ENCODE data around the gene CTTN. TPM values are rescaled to one million over a fixed set of nuclear protein-coding genes. Genes with fewer than 3 reads are reported as not detected.

Gene CTTN
- total RNA-seq, 1 experiment from 2014 or later = 533 TPM

- intact Hi-C loops (cut with micrococcal nuclease; ENCODE audit: unreplicated experiment) = no loop called here
- Histone ChIP-seq H3K4me3 (no peak overlapping the region), H3K9me3 (ENCODE audit: insufficient read depth, low read depth) (no peaks in the 10 kb centered on the region), H3K27me3 (ENCODE audit: insufficient read depth, low read depth) (no peaks in the 10 kb centered on the region), H3K4me1 (replicated peaks; ENCODE audit: insufficient read depth) (no peaks in the 10 kb centered on the region), H2AFZ (no peak overlapping the region), H3K79me2 (ENCODE audit: low read depth) (no peaks in the 10 kb centered on the region), H3F3A (ENCODE audit: insufficient read depth, low read depth) (peaks cover 8% of the 10 kb centered on the region; the same call in 1 of the 2 replicates), H3K36me3 (ENCODE audit: low read depth) (no peaks in the 10 kb centered on the region), H3K27ac (no peak overlapping the region), H4K20me1 (ENCODE audit: insufficient read depth) (no peaks in the 10 kb centered on the region), H3K9me2 (ENCODE audit: insufficient read depth) (no peaks in the 10 kb centered on the region), H3K4me2 (no peak overlapping the region)
- CTCF ChIA-PET = interaction anchor here (0.7 to 0.8 kb wide), 3 partner anchors 12 to 127 kb away, joined by 3 to 7 read pairs (median 4); no protein-coding TSS in a partner anchor
- no peak for DNase-seq
- no TSS peak for BruUV-seq (replicated peaks)
- TF ChIP-seq EZH2 (IDR thresholded peaks at IDR 0.05; ENCODE audit: low read depth) = no peak
- TF ChIP-seq CTCF (conservative IDR thresholded peaks at IDR 0.05) = no peak; the same call in 1 of the 2 replicates
- POLR2A ChIA-PET (ENCODE audit: unreplicated experiment) = interaction anchor here (0.6 kb wide), 1 partner anchor 82 kb away, joined by 9 read pairs; no protein-coding TSS in a partner anchor
Observed at GRCh38 chr11:70471254-70471653, 72.9 kb downstream of the CTTN start.

- Histone ChIP-seq H3K36me3 (ENCODE audit: low read depth) (no peaks in the 10 kb centered on the region), H3K4me3 (no peak overlapping the region), H3K4me1 (replicated peaks; ENCODE audit: insufficient read depth) (no peaks in the 10 kb centered on the region), H3K9me2 (ENCODE audit: insufficient read depth) (no peaks in the 10 kb centered on the region), H3K79me2 (ENCODE audit: low read depth) (no peaks in the 10 kb centered on the region), H3K27ac (no peak overlapping the region), H3K4me2 (no peak overlapping the region), H3K9me3 (ENCODE audit: insufficient read depth, low read depth) (no peaks in the 10 kb centered on the region), H4K20me1 (ENCODE audit: insufficient read depth) (no peaks in the 10 kb centered on the region), H2AFZ (no peak overlapping the region), H3K27me3 (ENCODE audit: insufficient read depth, low read depth) (no peaks in the 10 kb centered on the region), H3F3A (ENCODE audit: insufficient read depth, low read depth) (peaks cover 8% of the 10 kb centered on the region; the same call in 1 of the 2 replicates)
- ChIA-PET POLR2A (ENCODE audit: unreplicated experiment) (no interaction called here), CTCF (no interaction called here)
- TF ChIP-seq CTCF (conservative IDR thresholded peaks at IDR 0.05) (no peak), EZH2 (IDR thresholded peaks at IDR 0.05; ENCODE audit: low read depth) (no peak)
- no peak for DNase-seq
- intact Hi-C loops (cut with micrococcal nuclease; ENCODE audit: unreplicated experiment) = no loop called here
- no TSS peak for BruUV-seq (replicated peaks)
Observed at GRCh38 chr11:70472240-70472639, 73.9 kb downstream of the CTTN start.

- no peaks in the 10 kb centered on the region for H3K79me2 ChIP-seq (ENCODE audit: low read depth)
- H3F3A ChIP-seq (ENCODE audit: insufficient read depth, low read depth) = peaks cover under 1% of the 10 kb centered on the region; the same call in 1 of the 2 replicates
- intact Hi-C loops (cut with micrococcal nuclease; ENCODE audit: unreplicated experiment) = no loop called here
- H3K9me3 ChIP-seq (ENCODE audit: insufficient read depth, low read depth) = no peaks in the 10 kb centered on the region
- no peak overlapping the region for H3K4me2 ChIP-seq
- DNase-seq = no peak
- H3K27ac ChIP-seq = no peak overlapping the region
- no peaks in the 10 kb centered on the region for H3K36me3 ChIP-seq (ENCODE audit: low read depth)
- H3K4me3 ChIP-seq = no peak overlapping the region
- TF ChIP-seq CTCF (conservative IDR thresholded peaks at IDR 0.05) (no peak), EZH2 (IDR thresholded peaks at IDR 0.05; ENCODE audit: low read depth) (no peak)
- H2AFZ ChIP-seq = no peak overlapping the region
- CTCF ChIA-PET = no interaction called here
- H3K9me2 ChIP-seq (ENCODE audit: insufficient read depth) = no peaks in the 10 kb centered on the region
- H4K20me1 ChIP-seq (ENCODE audit: insufficient read depth) = no peaks in the 10 kb centered on the region
- no peaks in the 10 kb centered on the region for H3K4me1 ChIP-seq (replicated peaks; ENCODE audit: insufficient read depth)
- no peaks in the 10 kb centered on the region for H3K27me3 ChIP-seq (ENCODE audit: insufficient read depth, low read depth)
- POLR2A ChIA-PET (ENCODE audit: unreplicated experiment) = no interaction called here
- BruUV-seq (replicated peaks) = no TSS peak
Observed at GRCh38 chr11:70473186-70473872, 75.0 kb downstream of the CTTN start.

All from PC-9 (cell line).